Tibial nerve (tissue), 4 donors: ENCODE data around the gene MKI67. TPM values are rescaled to one million over a fixed set of nuclear protein-coding genes. Genes with fewer than 3 reads are reported as not detected.

ENCODE experiments used
- DNase-seq, 2 donors: peaks; one replicate each; pipeline ENCODE4 v3.0.0-alpha.2; 2019; ENCODE audit warnings: low spot score in 2 of 2
- H3K27ac ChIP-seq, 4 donors: fragments of 200-600 bp; sonication (generic) in 3 of 4; one replicate each; pipeline ENCODE4 v1.5.1; 2017 to 2019; ENCODE audit warnings: mild to moderate bottlenecking in 1 of 4
- H3K27me3 ChIP-seq, 2 donors: fragments of 200-600 bp; sonication (generic) in 1 of 2; one replicate each; pipeline versions ENCODE4 v1.5.1 to v1.6.0; 2017 to 2019
- H3K36me3 ChIP-seq, 3 donors: fragments of 200-600 bp; sonication (generic); one replicate each; pipeline ENCODE4 v1.5.1; 2018 to 2019
- H3K4me1 ChIP-seq, 4 donors: fragments of 200-600 bp; sonication (generic) in 3 of 4; one replicate each; pipeline ENCODE4 v1.5.1; 2017 to 2019
- H3K4me3 ChIP-seq, 4 donors: fragments of 200-600 bp; sonication (generic) in 3 of 4; one replicate each; pipeline ENCODE4 v1.5.1; 2017 to 2019; ENCODE audit warnings: mild to moderate bottlenecking in 1 of 4, moderate library complexity in 1 of 4
- H3K9me3 ChIP-seq, 4 donors: fragments of 200-600 bp; sonication (generic) in 3 of 4; one replicate each; pipeline ENCODE4 v1.5.1; 2017 to 2019
- CTCF ChIP-seq, 5 experiments: fragments of 200-600 bp in 3 of 5; fragments of 450-650 bp in 2 of 5; sonication (generic) in 3 of 5; IDR thresholded peaks; one replicate each; pipeline ENCODE4 v1.5.1; 2016 to 2019; ENCODE audit warnings: antibody characterized with exemption in 5 of 5, mild to moderate bottlenecking in 3 of 5, moderate library complexity in 2 of 5
- EP300 ChIP-seq, 2 donors: sonication (generic); formaldehyde crosslinking; IDR thresholded peaks; one replicate each; pipeline ENCODE4 v1.6.1; 2017; ENCODE audit warnings: antibody characterized with exemption in 2 of 2, mild to moderate bottlenecking in 1 of 2
- POLR2A ChIP-seq, 2 donors: fragments of 450-650 bp; IDR thresholded peaks; one replicate each; pipeline ENCODE4 v1.6.1; 2017; ENCODE audit warnings: antibody characterized with exemption in 2 of 2, mild to moderate bottlenecking in 2 of 2, moderate library complexity in 2 of 2
- WGBS, 2 donors: methylation state at CpG; one replicate each; pipeline ENCODE4 v1.1.5; 2018; 5-methylcytosine and 5-hydroxymethylcytosine counted together
- total RNA-seq, 4 donors: library from RNA; depleted of rRNA; stranded (reverse); fragments of >200 nt; gene quantifications; one replicate each; pipeline ENCODE4 v1.1.0, GENCODE V29; 2016

The MKI67 gene
- total RNA-seq, 4 donors from 2014 or later: under 0.01 to 6.9 (median 3.4) TPM

GRCh38 chr10:128114901-128115300, 11.3 kb downstream of the MKI67 start:
- Histone ChIP-seq H3K36me3 (no peaks in the 10 kb centered on the region), H3K4me3 (no peak overlapping the region), H3K9me3 (no peaks in the 10 kb centered on the region), H3K27me3 (no peaks in the 10 kb centered on the region), H3K27ac (no peak overlapping the region), H3K4me1 (no peaks in the 10 kb centered on the region)
- 79 to 84% methylated on average over 2 of the region's 2 CpGs for WGBS, 2 donors
- DNase-seq: no peak
- TF ChIP-seq CTCF (IDR thresholded peaks at IDR 0.05) (no peak), POLR2A (IDR thresholded peaks at IDR 0.05) (no peak), EP300 (IDR thresholded peaks at IDR 0.05) (no peak)

- no peak overlapping the region for H3K4me3 ChIP-seq
- no peaks in the 10 kb centered on the region for H3K27me3 ChIP-seq
- no peaks in the 10 kb centered on the region for H3K4me1 ChIP-seq
- H3K36me3 ChIP-seq: no peaks in the 10 kb centered on the region
- no peak overlapping the region for H3K27ac ChIP-seq
- WGBS, 2 donors: 91 to 94% methylated on average over 13 of the region's 13 CpGs
- TF ChIP-seq EP300 (IDR thresholded peaks at IDR 0.05): no peak
- TF ChIP-seq POLR2A (IDR thresholded peaks at IDR 0.05): no peak
- no peak for TF ChIP-seq CTCF (IDR thresholded peaks at IDR 0.05)
- DNase-seq: no peak
- H3K9me3 ChIP-seq: no peaks in the 10 kb centered on the region
Observed at GRCh38 chr10:128113026-128113425, 13.2 kb downstream of the MKI67 start.

GRCh38 chr10:128111696-128112095, 14.5 kb downstream of the MKI67 start:
- Histone ChIP-seq H3K36me3 (no peaks in the 10 kb centered on the region), H3K27ac (no peak overlapping the region), H3K4me3 (no peak overlapping the region), H3K27me3 (no peaks in the 10 kb centered on the region), H3K9me3 (no peaks in the 10 kb centered on the region), H3K4me1 (no peaks in the 10 kb centered on the region)
- TF ChIP-seq EP300 (IDR thresholded peaks at IDR 0.05): no peak
- no peak for TF ChIP-seq POLR2A (IDR thresholded peaks at IDR 0.05)
- TF ChIP-seq CTCF (IDR thresholded peaks at IDR 0.05): no peak
- 91 to 93% methylated on average over 6 of the region's 6 CpGs for WGBS, 2 donors
- DNase-seq: no peak

GRCh38 chr10:128110339-128110738, 15.9 kb downstream of the MKI67 start:
- H3K27me3 ChIP-seq: no peaks in the 10 kb centered on the region
- H3K27ac ChIP-seq: no peak overlapping the region
- WGBS, 2 donors: 92 to 100% methylated on average over 3 of the region's 3 CpGs
- no peak for DNase-seq
- H3K9me3 ChIP-seq: no peaks in the 10 kb centered on the region
- H3K4me3 ChIP-seq: no peak overlapping the region
- no peaks in the 10 kb centered on the region for H3K36me3 ChIP-seq
- no peaks in the 10 kb centered on the region for H3K4me1 ChIP-seq
- no peak for TF ChIP-seq EP300 (IDR thresholded peaks at IDR 0.05)
- no peak for TF ChIP-seq CTCF (IDR thresholded peaks at IDR 0.05)
- TF ChIP-seq POLR2A (IDR thresholded peaks at IDR 0.05): no peak

- Histone ChIP-seq H3K36me3 (no peaks in the 10 kb centered on the region), H3K27me3 (no peaks in the 10 kb centered on the region), H3K4me3 (no peak overlapping the region), H3K27ac (no peak overlapping the region), H3K9me3 (no peaks in the 10 kb centered on the region), H3K4me1 (no peaks in the 10 kb centered on the region)
- TF ChIP-seq POLR2A (IDR thresholded peaks at IDR 0.05) (no peak), EP300 (IDR thresholded peaks at IDR 0.05) (no peak), CTCF (IDR thresholded peaks at IDR 0.05) (no peak)
- 97 to 99% methylated on average over 4 of the region's 4 CpGs for WGBS, 2 donors
- DNase-seq: no peak
Observed at GRCh38 chr10:128109707-128110106, 16.5 kb downstream of the MKI67 start.
